Thymus (tissue), 11 donors: ENCODE measurements around the gene PODXL2. TPM values are rescaled to one million over a fixed set of nuclear protein-coding genes. Genes with fewer than 3 reads are reported as not detected.

ENCODE experiments used
- DNase-seq, 9 donors: peaks; one replicate each; pipeline ENCODE4 v3.0.0-alpha.2; 2013; ENCODE audit warnings: low spot score in 9 of 9, low read depth in 6 of 9, missing footprints in 1 of 9
- H3K27ac ChIP-seq, 2 donors: one replicate each; pipeline ENCODE4 v1.5.1; 2013; ENCODE audit warnings: control low read depth in 1 of 2, low read depth in 1 of 2, low read length in 1 of 2, mild to moderate bottlenecking in 1 of 2, moderate library complexity in 1 of 2
- H3K27me3 ChIP-seq, 2 donors: one replicate each; pipeline ENCODE4 v1.5.1; 2013; ENCODE audit warnings: low read length in 1 of 2; ENCODE audit not compliant: control insufficient read depth in 2 of 2, insufficient read depth in 1 of 2
- H3K36me3 ChIP-seq, 2 donors: one replicate each; pipeline ENCODE4 v1.5.1; 2013; ENCODE audit warnings: low read length in 1 of 2, mild to moderate bottlenecking in 1 of 2, moderate library complexity in 1 of 2; ENCODE audit not compliant: control insufficient read depth in 2 of 2, insufficient read depth in 2 of 2
- H3K4me1 ChIP-seq, 2 donors: one replicate each; pipeline ENCODE4 v1.5.1; 2013; ENCODE audit warnings: low read length in 2 of 2; ENCODE audit not compliant: control insufficient read depth in 2 of 2, insufficient read depth in 2 of 2
- H3K4me3 ChIP-seq, 2 donors: one replicate each; pipeline ENCODE4 v1.5.1; 2013; ENCODE audit warnings: low read length in 2 of 2, control low read depth in 1 of 2, mild to moderate bottlenecking in 1 of 2
- H3K9me3 ChIP-seq, 2 donors: one replicate each; pipeline ENCODE4 v1.5.1; 2013; ENCODE audit warnings: low read length in 1 of 2, mild to moderate bottlenecking in 1 of 2; ENCODE audit not compliant: control insufficient read depth in 2 of 2, insufficient read depth in 1 of 2
- WGBS: extraction: QIAGEN DNeasy Blood & Tissue Kit; methylation state at CpG from one replicate; pipeline ENCODE4 v1.1.7; 2013; 5-methylcytosine and 5-hydroxymethylcytosine counted together
- polyA plus RNA-seq: library from polyadenylated mRNA; stranded (reverse); fragments of 200-250 nt; gene quantifications from one replicate; pipeline ENCODE4 v1.2.3, GENCODE V29; 2013
- total RNA-seq: library from RNA; stranded (reverse); fragments of 120-200 nt; gene quantifications from one replicate; pipeline ENCODE4 v1.2.4, GENCODE V29; 2013
- donor health status: healthy.

PODXL2 gene
- total and polyA plus RNA-seq, 2 donors: 2.2 to 4.3 TPM

DNA sequence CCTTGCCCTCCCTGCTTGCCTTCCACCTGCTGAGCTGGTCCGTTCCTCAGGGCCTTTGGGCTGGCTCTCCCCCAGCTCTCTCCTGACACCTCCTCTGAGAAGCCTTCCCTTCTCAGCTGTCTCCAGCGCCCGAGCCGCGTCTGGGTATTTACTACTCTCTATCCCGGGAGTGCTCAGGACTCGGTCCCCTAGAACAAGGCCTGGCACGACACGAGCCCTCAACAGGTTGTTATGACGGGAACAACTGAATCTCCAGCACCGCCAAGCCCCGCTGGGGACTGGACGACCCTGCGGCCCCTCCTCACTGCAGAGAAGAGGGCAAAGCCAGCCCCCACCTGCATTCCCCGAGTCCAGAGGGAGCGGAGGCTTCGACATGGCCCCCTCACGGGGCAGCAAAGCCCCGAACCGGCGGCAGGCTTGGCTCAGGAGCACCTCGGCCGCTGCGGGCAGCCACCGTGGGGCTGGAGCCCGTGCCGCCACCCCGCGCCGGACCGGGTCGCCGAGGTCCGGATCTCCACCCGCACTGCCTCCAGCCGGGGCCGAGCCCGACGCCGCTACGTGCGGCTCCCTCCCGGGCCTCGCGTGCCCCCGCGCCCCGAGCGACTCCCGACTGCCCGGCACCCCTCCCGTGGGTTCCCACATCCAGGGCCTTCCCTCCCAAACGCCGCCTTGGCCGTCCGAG is 39.2 kb upstream of the PODXL2 start:
- Histone ChIP-seq H3K4me3 (peak overlapping the region; percentile 67 to 74), H3K27me3 (no peaks in the 10 kb centered on the region), H3K27ac (peak overlapping the region in 1 of 2 donors; percentile 76), H3K4me1 (peaks cover 15 to 27% of the 10 kb centered on the region in 2 donors), H3K36me3 (peaks cover 0 to 3% of the 10 kb centered on the region in 2 donors), H3K9me3 (no peaks in the 10 kb centered on the region)
- WGBS: 2% methylated on average over 56 of the region's 56 CpGs
- DNase-seq: peak in 2 of 9 donors; percentile 15 to 37

DNA sequence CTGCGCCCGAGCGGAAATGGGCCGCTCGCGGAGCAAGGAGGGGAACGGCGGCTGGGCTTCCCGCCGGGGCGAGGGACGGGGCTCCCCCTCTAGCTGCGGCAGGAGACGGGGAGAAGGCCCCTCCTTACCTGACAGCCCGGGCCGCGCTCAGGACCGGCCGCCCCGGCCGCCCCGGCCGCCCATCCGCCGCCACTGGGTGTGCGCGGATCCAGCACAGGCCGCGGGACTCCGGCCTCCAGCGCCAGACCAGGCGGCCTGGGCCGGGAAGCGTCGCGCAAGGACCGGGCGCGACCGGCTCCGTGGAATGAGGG is 38.7 kb upstream of the PODXL2 start:
- no peaks in the 10 kb centered on the region for H3K27me3 ChIP-seq
- WGBS: under 1% methylated on average over 41 of the region's 41 CpGs
- DNase-seq: peak in 1 of 9 donors; percentile 21
- H3K27ac ChIP-seq: peak overlapping the region; percentile 57 to 76
- H3K4me3 ChIP-seq: peak overlapping the region; percentile 67 to 74
- H3K9me3 ChIP-seq: no peaks in the 10 kb centered on the region
- peaks cover 15 to 27% of the 10 kb centered on the region in 2 donors for H3K4me1 ChIP-seq
- H3K36me3 ChIP-seq: peaks cover 0 to 3% of the 10 kb centered on the region in 2 donors

DNA sequence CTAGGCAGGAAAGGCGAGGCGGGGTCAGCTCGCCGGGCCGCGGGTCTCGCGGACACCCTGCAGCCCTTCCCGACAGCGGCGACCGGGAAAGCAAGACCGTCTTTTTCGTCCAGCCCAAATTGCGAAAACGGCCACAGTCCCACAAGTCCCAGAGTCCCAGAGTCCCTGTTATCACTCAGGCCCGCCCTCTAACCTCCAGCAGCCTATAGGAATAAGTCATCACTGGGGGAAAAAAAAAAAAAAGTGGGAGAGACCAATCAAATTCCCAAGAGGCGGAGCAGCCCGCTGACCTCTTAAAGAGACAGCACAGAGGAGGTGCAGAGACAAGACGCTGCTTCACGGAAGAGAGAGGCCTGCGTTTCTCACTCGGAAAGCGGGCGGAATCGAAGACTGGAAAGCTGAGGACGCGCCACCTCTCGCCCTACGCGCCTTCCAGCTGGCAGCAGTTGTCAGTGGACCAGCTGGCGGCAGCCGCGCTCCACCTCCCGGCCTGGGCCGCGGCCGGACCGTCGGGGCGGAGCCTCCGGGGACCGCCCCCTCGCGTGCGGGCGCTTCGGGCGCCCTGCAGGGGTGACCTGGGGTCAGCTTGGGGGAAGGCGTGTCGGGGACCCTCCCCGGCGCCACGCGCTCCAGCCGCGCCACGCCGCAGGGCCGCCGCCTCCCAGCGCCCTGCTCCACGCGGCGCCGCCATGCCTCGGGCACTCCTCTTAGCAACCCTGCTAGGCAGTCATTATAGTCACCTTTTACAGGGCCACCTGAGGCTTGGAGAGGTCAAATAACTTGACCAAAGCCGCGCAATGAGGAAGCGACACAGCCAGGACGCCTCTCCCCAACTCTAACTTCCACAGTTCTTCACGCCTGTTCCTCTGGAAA is 38.2 kb upstream of the PODXL2 start, which contains the start of gene TPRA1:
Gene TPRA1 (minus strand): TSS at position 141 of the 873 bp plus-strand sequence. CDS start 10,587 bp downstream, outside the sequence.
- no peaks in the 10 kb centered on the region for H3K27me3 ChIP-seq
- DNase-seq: peak; percentile 78 to 97 (median 87)
- 1% methylated on average over 72 of the region's 72 CpGs for WGBS
- H3K4me3 ChIP-seq: peak within 1 kb of the TSS; percentile 67 to 74
- peaks cover 15 to 27% of the 10 kb centered on the region in 2 donors for H3K4me1 ChIP-seq
- no peaks in the 10 kb centered on the region for H3K9me3 ChIP-seq
- peaks cover 0 to 3% of the 10 kb centered on the region in 2 donors for H3K36me3 ChIP-seq
- H3K27ac ChIP-seq: peak within 1 kb of the TSS; percentile 83 to 85

DNA sequence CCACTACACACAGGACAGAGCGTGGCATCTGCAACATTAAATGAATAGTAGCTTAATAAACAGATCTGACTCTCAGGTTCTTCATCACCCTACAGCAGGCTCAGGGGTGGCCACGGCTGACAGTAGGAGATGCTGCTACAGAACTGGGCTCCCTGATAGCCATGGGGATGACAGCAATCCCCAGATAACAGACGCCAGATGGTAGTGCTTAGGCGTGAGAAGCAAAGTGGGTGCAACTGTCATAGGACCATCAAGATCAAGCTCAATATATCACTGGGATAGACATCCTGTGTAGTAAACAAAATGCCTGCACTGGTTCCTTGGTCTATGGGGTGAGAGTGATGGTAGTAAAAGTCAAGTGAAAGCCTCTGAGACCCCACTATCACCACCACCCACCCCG is 35.8 kb upstream of the PODXL2 start:
- 98% methylated on average over 5 of the region's 5 CpGs for WGBS
- Histone ChIP-seq H3K4me1 (peaks cover 17 to 32% of the 10 kb centered on the region in 2 donors), H3K9me3 (no peaks in the 10 kb centered on the region), H3K27ac (no peak overlapping the region), H3K27me3 (no peaks in the 10 kb centered on the region), H3K36me3 (no peaks in the 10 kb centered on the region), H3K4me3 (no peak overlapping the region)
- DNase-seq: no peak

DNA sequence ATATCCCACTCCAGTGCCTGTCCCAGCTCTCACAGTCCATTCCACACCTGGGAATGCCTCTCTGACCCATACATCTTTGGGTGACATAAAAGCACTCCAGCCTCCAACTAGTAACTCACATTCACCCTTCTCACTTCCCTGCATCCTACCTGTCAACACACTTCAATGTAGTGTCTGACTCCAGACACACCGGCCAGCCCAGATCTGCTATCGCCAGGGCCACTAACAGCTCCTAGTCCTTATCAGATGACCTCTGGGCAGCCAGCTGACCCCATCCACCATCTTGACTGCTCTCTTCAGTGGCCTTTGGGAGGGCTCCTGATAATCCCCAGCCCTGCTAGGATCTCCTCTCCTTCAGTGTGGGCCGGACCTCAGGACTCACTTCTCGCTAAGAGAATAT is 33.7 kb upstream of the PODXL2 start:
- Histone ChIP-seq H3K36me3 (peaks cover 0 to 10% of the 10 kb centered on the region in 2 donors), H3K4me3 (no peak overlapping the region), H3K9me3 (no peaks in the 10 kb centered on the region), H3K27ac (no peak overlapping the region), H3K4me1 (peaks cover 21 to 36% of the 10 kb centered on the region in 2 donors), H3K27me3 (no peaks in the 10 kb centered on the region)
- 97% methylated on average over 4 of the region's 4 CpGs for WGBS
- DNase-seq: no peak

DNA sequence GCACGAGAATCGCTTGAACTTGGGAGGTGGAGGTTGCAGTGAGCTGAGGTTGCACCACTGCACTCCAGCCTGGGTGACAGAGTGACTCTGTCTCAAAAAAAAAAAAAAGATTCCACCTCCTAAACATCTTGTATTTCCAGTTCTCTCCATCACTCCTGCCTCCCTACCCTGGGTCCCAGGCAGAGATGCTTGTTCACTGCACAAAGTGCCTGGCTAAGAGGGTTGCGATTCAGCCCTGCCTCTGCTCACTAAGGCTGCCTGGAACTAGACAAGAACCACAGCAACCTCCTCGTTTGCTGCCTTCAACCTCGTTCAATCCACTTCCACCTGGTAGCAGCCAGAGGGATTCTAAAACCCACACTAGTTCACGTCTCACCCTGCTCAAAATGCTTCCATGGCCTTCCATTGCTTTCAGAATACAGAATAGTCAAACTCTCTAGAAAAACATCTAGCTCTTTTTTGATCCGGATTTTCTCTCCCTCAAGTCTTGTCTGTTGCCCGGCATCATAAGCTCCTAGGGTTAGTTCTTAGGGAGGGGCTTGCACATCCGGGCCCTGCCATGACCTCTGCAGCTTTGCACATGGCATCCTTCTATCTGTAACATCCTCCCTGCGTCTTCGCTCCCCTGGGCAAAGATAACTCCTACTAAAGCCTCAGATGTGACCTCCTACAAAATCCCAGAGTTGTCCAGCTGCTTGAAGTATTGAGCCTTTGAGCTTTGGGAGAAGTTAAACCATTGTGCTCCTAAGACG is 31.8 kb upstream of the PODXL2 start:
- no peak overlapping the region for H3K27ac ChIP-seq
- H3K36me3 ChIP-seq: peaks cover 0 to 20% of the 10 kb centered on the region in 2 donors
- WGBS: 91% methylated on average over 12 of the region's 12 CpGs
- no peaks in the 10 kb centered on the region for H3K9me3 ChIP-seq
- H3K4me1 ChIP-seq: peaks cover 17 to 31% of the 10 kb centered on the region in 2 donors
- H3K27me3 ChIP-seq: no peaks in the 10 kb centered on the region
- no peak overlapping the region for H3K4me3 ChIP-seq
- DNase-seq: peak in 1 of 9 donors; percentile 20

DNA sequence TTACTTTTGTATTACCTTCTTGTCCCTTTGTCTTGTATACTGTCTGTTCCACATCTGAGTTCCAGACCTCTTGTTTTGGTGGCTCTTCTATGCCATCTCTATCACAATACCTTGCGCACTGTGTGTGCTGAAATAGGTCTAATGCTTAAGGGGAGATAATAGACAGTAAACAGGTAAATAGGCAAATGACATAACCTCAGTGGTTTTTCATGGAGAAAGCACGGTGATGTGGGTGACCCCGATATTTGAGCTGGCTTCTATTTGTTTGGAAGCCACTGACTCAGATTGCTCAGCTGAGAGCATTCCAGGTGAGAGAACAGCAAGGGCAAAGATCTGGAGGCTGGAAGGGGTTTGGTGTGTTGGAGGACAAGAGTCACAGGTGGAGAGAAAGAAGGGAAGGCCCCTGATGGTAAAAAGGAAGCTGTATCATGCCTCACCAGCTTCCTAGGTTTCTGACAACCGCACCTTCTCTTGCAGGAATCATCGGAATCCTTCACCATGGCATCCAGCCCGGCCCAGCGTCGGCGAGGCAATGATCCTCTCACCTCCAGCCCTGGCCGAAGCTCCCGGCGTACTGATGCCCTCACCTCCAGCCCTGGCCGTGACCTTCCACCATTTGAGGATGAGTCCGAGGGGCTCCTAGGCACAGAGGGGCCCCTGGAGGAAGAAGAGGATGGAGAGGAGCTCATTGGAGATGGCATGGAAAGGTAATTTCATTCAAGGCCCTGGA is 30.0 kb upstream of the PODXL2 start:
- no peak for DNase-seq
- Histone ChIP-seq H3K36me3 (peaks cover under 1 to 32% of the 10 kb centered on the region in 2 donors), H3K4me3 (peak overlapping the region; percentile 59 to 65), H3K4me1 (peaks cover 17 to 31% of the 10 kb centered on the region in 2 donors), H3K27ac (peak overlapping the region in 1 of 2 donors; percentile 50), H3K27me3 (no peaks in the 10 kb centered on the region), H3K9me3 (no peaks in the 10 kb centered on the region)
- 84% methylated on average over 14 of the region's 14 CpGs for whole genome bisulfite sequencing

DNA sequence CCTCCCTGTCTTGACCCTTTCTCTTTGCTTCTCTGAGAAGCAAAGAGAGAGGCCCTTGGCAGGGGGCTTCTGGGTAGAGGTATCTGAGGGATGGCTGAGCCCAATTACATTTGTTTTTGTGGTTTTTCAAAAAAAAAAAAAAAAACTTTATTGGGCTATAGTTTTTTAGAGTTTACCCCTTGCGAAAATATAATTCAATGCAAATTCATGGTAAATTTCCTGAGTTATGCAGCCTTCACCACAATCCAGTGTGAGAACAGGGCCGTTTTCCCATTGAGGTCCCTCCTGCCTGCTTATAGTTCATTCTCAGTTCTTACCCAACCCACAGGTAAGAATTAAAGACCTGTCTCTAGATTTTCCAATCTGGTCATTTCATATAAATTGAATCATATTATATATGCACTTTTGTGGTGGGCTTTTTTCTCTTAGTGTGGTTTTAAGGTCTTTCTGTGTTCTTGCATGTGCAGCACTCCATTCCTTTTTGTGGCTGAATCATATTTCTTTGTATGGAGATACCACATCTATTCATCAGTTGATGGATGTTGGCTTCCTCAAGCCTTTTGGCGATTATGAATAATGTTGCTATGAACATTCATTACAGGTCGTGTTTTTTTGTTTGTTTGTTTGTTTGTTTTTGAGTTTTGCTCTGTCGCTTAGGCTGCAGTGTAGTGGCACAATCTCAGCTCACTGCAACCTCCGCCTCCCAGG is 28.1 kb upstream of the PODXL2 start:
- Histone ChIP-seq H3K27me3 (no peaks in the 10 kb centered on the region), H3K4me1 (peaks cover 15 to 31% of the 10 kb centered on the region in 2 donors), H3K4me3 (no peak overlapping the region), H3K36me3 (peaks cover 14 to 49% of the 10 kb centered on the region in 2 donors), H3K9me3 (no peaks in the 10 kb centered on the region), H3K27ac (no peak overlapping the region)
- WGBS: 92% methylated on average over 6 of the region's 6 CpGs
- DNase-seq: no peak
